ENCODE data around the gene VWA3A.

The VWA3A gene

DNA sequence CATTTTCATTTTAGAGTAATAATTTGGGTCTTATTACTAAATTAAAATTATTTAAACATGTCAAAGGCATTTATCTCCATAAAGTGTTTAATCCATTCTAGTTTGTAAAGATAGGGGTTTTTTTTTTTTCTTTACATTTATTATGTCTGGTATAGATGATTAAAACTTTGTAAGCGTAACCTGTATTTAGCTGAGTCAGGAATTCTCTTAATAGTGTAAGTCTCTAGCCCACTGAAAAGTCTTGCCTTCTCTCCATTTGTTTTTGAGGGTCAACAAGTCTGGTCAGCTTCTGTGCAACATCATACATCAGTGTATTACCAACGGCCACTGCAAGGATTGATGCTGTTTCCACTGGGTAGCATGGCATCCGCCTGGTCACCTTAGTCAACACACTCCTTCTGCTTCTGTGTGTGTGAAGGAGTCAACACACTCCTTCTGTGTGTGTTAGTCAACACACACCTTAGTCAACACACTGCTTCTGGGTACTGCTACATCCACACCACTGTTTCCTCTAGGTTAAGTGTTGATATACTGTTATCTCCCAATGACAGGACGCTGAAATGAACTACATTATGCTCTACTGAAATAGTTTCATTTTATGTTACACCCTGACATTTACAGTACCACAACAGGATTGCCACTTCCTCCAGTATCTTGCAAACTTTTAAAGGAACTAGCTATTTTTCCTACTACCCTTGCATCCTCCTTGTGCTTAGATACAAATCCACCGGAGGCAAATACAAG is 37.3 kb upstream of the VWA3A start:
- Histone ChIP-seq H3K27me3 (replicated peaks; ENCODE audit: control insufficient read depth, insufficient read depth, low read length) (no peaks in the 10 kb centered on the region), H3K36me3 (ENCODE audit: control insufficient read depth, insufficient read depth, low read length) (no peaks in the 10 kb centered on the region), H3K4me3 (replicated peaks; ENCODE audit: low read depth, low read length) (no peak overlapping the region)
- DNase-seq (ENCODE audit: extremely low read depth, insufficient read length): no peak
- TF ChIP-seq, protein P1, sequence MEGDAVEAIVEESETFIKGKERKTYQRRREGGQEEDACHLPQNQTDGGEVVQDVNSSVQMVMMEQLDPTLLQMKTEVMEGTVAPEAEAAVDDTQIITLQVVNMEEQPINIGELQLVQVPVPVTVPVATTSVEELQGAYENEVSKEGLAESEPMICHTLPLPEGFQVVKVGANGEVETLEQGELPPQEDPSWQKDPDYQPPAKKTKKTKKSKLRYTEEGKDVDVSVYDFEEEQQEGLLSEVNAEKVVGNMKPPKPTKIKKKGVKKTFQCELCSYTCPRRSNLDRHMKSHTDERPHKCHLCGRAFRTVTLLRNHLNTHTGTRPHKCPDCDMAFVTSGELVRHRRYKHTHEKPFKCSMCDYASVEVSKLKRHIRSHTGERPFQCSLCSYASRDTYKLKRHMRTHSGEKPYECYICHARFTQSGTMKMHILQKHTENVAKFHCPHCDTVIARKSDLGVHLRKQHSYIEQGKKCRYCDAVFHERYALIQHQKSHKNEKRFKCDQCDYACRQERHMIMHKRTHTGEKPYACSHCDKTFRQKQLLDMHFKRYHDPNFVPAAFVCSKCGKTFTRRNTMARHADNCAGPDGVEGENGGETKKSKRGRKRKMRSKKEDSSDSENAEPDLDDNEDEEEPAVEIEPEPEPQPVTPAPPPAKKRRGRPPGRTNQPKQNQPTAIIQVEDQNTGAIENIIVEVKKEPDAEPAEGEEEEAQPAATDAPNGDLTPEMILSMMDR (IDR thresholded peaks at IDR 0.05; ENCODE audit: insufficient read depth, low read length, poor library complexity, severe bottlenecking): no peak

DNA sequence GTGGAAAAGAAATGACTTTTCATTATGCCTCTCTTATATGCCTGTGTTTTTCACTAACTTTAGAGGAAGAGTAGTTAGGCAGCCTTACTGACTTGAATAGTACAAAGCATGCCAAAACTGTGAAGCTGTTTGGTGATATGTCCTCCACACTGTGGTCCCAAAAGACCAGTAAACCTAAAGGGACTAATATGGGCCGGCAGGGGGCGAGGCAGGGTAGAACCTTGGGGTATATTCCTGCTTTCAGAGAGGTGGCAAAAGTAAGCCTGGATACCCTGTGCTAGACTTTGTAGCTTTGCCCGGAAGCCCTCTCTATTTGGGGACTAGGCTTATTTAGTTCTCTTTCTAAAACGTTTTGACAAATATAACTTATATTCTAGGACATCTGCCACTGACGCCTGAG is 36.5 kb upstream of the VWA3A start:
- DNase-seq (ENCODE audit: extremely low read depth, insufficient read length): no peak
- Histone ChIP-seq H3K27me3 (replicated peaks; ENCODE audit: control insufficient read depth, insufficient read depth, low read length) (no peaks in the 10 kb centered on the region), H3K4me3 (replicated peaks; ENCODE audit: low read depth, low read length) (no peak overlapping the region), H3K36me3 (ENCODE audit: control insufficient read depth, insufficient read depth, low read length) (no peaks in the 10 kb centered on the region)
- TF ChIP-seq, protein P1 (IDR thresholded peaks at IDR 0.05; ENCODE audit: insufficient read depth, low read length, poor library complexity, severe bottlenecking): no peak

DNA sequence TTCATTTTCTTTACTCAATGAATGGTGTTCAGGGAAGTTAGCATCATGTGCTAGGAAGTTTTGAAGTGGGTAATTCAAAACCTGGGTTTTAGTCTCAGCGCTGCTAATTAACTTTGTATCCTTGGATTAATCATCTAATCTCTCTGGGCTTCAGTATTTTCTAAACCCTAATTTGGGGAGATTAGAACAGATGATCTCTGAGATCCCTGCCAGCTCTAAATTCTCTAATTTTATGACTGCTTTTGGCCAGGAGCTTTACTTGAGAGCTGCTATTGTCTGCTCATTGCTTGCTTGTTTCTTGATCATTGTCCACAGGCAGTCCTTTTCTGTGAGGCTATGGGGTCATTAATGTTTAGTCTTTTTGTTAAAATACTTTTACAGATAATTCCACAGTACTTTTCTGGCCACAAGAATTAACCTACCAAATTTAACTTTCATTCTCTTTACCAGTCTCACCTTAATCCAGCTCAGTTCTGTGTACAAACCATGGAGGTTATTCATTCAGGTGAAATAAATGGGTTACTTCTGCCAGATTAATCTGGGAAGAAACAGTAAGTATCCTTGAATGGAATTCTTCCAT is 28.4 kb upstream of the VWA3A start:
- H3K27me3 ChIP-seq (replicated peaks; ENCODE audit: control insufficient read depth, insufficient read depth, low read length): no peaks in the 10 kb centered on the region
- no peak overlapping the region for H3K4me3 ChIP-seq (replicated peaks; ENCODE audit: low read depth, low read length)
- no peaks in the 10 kb centered on the region for H3K36me3 ChIP-seq (ENCODE audit: control insufficient read depth, insufficient read depth, low read length)
- TF ChIP-seq, protein P1 (IDR thresholded peaks at IDR 0.05; ENCODE audit: insufficient read depth, low read length, poor library complexity, severe bottlenecking): no peak
- DNase-seq (ENCODE audit: extremely low read depth, insufficient read length): no peak

DNA sequence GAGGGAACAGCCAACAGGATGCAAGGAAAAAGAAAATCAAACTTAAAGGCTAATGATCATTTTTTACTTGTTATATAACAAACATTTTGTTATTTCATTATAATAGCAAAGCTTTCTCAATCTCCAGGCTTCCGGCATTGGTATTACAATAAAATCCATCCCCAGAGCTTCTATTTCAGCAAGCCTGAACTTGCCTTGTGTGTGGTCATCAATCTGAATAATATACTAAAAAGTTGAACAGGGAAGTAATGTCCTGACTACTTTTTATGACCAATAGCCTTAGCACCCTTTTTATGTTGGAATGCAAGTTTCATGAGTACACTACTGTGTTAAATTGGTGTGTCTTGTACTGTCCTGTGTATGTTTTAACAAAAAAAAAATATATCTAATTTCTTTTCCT is 27.1 kb upstream of the VWA3A start:
- Histone ChIP-seq H3K4me3 (replicated peaks; ENCODE audit: low read depth, low read length) (no peak overlapping the region), H3K27me3 (replicated peaks; ENCODE audit: control insufficient read depth, insufficient read depth, low read length) (no peaks in the 10 kb centered on the region), H3K36me3 (ENCODE audit: control insufficient read depth, insufficient read depth, low read length) (no peaks in the 10 kb centered on the region)
- TF ChIP-seq, protein P1 (IDR thresholded peaks at IDR 0.05; ENCODE audit: insufficient read depth, low read length, poor library complexity, severe bottlenecking): no peak
- DNase-seq (ENCODE audit: extremely low read depth, insufficient read length): no peak

DNA sequence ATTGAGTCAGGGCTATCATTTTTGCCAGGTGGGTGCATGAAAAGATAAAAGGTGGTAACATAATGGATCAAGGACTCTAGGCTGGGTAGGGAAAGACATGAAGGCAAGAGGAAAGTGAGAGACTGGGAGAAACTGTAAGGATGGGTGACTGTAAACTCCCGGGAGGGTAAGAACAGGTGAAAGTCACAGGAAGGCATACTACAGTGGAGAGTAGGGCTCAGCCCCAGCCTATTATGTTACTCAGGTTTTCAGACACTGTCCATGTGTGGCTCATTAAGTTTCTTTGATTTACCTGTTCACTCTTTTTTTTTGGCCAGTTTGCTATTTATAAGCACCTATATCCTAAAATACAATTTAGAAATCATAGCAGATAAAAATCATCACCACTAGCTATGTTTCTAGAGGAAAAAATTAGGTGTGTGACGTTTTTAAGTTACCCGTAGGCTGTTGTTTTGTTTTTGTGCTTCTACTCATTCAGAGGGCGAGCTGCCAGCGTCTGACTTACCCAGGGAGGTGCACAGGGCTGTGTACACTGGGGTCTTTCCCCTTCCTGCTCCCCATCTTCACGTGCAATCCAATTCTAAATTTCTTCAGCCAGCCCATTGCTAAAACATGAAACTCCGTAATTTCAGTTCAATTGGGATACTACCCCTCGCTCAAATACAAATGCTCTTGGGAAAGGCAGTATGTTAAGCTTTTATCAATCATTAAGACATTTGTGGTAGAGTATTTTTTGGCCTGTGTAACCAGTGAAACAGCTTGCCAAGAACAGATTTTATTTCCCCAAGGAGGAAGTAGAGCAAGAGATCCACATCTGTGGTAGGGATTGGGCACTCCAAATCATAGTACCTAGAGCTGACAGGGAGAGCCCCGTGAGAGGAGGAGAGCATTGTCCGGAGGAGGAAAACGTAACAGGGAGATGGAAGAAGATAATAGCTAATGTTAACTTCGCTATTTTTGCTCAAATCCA is 21.7 kb upstream of the VWA3A start:
- no peak for DNase-seq (ENCODE audit: extremely low read depth, insufficient read length)
- Histone ChIP-seq H3K4me3 (replicated peaks; ENCODE audit: low read depth, low read length) (no peak overlapping the region), H3K36me3 (ENCODE audit: control insufficient read depth, insufficient read depth, low read length) (no peaks in the 10 kb centered on the region), H3K27me3 (replicated peaks; ENCODE audit: control insufficient read depth, insufficient read depth, low read length) (no peaks in the 10 kb centered on the region)
- TF ChIP-seq, protein P1 (IDR thresholded peaks at IDR 0.05; ENCODE audit: insufficient read depth, low read length, poor library complexity, severe bottlenecking): no peak

Data from GM06990 (cell line).